Left ventricle myocardium inferior (tissue), 1 donor: ENCODE data around the gene PNCK. TPM values are rescaled to one million over a fixed set of nuclear protein-coding genes. Genes with fewer than 3 reads are reported as not detected.

Source experiments
- DNase-seq: peaks from one replicate; pipeline ENCODE4 v3.0.0-alpha.2; 2020
- H3K27ac ChIP-seq: fragments of 200-600 bp; replicated peaks from 2 replicates; pipeline ENCODE4 v1.8.0; 2021
- H3K27me3 ChIP-seq: fragments of 200-600 bp; 2 replicates; pipeline ENCODE4 v1.8.0; 2021; ENCODE audit warnings: low read depth
- H3K36me3 ChIP-seq: fragments of 200-600 bp; 2 replicates; pipeline ENCODE4 v1.8.0; 2021
- H3K4me1 ChIP-seq: fragments of 200-600 bp; 2 replicates; pipeline ENCODE4 v1.8.0; 2021
- H3K4me3 ChIP-seq: fragments of 200-600 bp; 2 replicates; pipeline ENCODE4 v1.8.0; 2021; ENCODE audit warnings: mild to moderate bottlenecking, moderate library complexity
- H3K9me3 ChIP-seq: fragments of 200-600 bp; replicated peaks from 2 replicates; pipeline ENCODE4 v1.8.0; 2021
- intact Hi-C: fragments of 100-400 bp; cut with micrococcal nuclease; formaldehyde crosslinking; loops from one replicate; pipeline ENCODE4 v1.11.0; 2022
- total RNA-seq: library from RNA; stranded (reverse); fragmentation: NEBNext Ultra II Directional; extraction: Animal tissue kit (Norgen Biotek cat#: 25700); gene quantifications from one replicate; pipeline ENCODE4 v1.2.1, GENCODE V29; 2021
- TF ChIP-seq, protein P1 (sequence below): fragments of 200-600 bp; IDR thresholded peaks from 2 replicates; pipeline ENCODE4 v1.8.0; 2021; ENCODE audit warnings: antibody characterized with exemption, mild to moderate bottlenecking, borderline replicate concordance
- donor health status: DM: no; HTN: yes; CAD: no; lungs with severe emphysema.

PNCK gene
- total RNA-seq, 1 donor from 2014 or later: 6.1 TPM

GRCh38 chrX:153643431-153644351 lies 29.9 kb downstream of the PNCK start:
- intact Hi-C loops: no loop called here

GRCh38 chrX:153642655-153643430 lies 30.8 kb downstream of the PNCK start:
- Histone ChIP-seq H3K4me3 (peak overlapping the region; percentile 45), H3K27me3 (peaks cover 86% of the 10 kb centered on the region), H3K9me3 (no peaks in the 10 kb centered on the region), H3K27ac (no peak overlapping the region), H3K4me1 (peaks cover 19% of the 10 kb centered on the region), H3K36me3 (no peaks in the 10 kb centered on the region)
- intact Hi-C loops: no loop called here
- DNase-seq: no peak
- TF ChIP-seq, protein P1, sequence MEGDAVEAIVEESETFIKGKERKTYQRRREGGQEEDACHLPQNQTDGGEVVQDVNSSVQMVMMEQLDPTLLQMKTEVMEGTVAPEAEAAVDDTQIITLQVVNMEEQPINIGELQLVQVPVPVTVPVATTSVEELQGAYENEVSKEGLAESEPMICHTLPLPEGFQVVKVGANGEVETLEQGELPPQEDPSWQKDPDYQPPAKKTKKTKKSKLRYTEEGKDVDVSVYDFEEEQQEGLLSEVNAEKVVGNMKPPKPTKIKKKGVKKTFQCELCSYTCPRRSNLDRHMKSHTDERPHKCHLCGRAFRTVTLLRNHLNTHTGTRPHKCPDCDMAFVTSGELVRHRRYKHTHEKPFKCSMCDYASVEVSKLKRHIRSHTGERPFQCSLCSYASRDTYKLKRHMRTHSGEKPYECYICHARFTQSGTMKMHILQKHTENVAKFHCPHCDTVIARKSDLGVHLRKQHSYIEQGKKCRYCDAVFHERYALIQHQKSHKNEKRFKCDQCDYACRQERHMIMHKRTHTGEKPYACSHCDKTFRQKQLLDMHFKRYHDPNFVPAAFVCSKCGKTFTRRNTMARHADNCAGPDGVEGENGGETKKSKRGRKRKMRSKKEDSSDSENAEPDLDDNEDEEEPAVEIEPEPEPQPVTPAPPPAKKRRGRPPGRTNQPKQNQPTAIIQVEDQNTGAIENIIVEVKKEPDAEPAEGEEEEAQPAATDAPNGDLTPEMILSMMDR: no peak

More at GRCh38 chrX:153643431-153644351, 29.9 kb downstream of the PNCK start:
- Histone ChIP-seq H3K27me3 (peaks cover 87% of the 10 kb centered on the region), H3K36me3 (no peaks in the 10 kb centered on the region), H3K9me3 (no peaks in the 10 kb centered on the region), H3K4me3 (peak overlapping the region; percentile 46), H3K4me1 (peaks cover 19% of the 10 kb centered on the region), H3K27ac (no peak overlapping the region)
- TF ChIP-seq, protein P1: peak; percentile 17
- no peak for DNase-seq

GRCh38 chrX:153642051-153642654 lies 31.5 kb downstream of the PNCK start:
- Histone ChIP-seq H3K4me1 (peaks cover 19% of the 10 kb centered on the region), H3K27me3 (peaks cover 79% of the 10 kb centered on the region), H3K4me3 (peak overlapping the region; percentile 45), H3K9me3 (no peaks in the 10 kb centered on the region), H3K36me3 (no peaks in the 10 kb centered on the region), H3K27ac (no peak overlapping the region)
- intact Hi-C loops: no loop called here
- TF ChIP-seq, protein P1: no peak
- DNase-seq: no peak

DNA sequence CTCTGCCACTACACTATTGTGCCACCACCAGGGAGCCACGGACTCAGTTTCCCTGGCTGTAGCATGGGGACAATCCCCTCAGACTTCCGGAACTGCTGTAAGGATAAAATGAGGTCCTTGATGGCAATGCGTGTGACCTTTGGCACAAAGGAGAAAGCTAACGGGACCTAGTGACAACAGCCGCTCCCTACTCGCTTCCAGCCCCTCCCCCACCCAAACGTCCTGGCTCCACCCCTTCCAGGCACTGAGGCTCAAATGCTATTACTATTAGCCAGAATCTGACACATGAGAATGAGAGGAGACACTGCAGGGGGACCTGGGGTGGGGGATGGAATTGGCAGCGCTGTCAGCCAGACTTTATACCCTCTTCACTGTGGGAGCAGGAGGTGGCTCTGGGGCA lies 32.0 kb downstream of the PNCK start:
- Histone ChIP-seq H3K9me3 (no peaks in the 10 kb centered on the region), H3K27ac (no peak overlapping the region), H3K36me3 (no peaks in the 10 kb centered on the region), H3K27me3 (peaks cover 74% of the 10 kb centered on the region), H3K4me3 (peak overlapping the region; percentile 45), H3K4me1 (peaks cover 19% of the 10 kb centered on the region)
- intact Hi-C loops: no loop called here
- no peak for DNase-seq
- TF ChIP-seq, protein P1: no peak
